ACC112 (cell line): ENCODE measurements around the gene C22orf31.
"Not testable (repeated sequence)": the region's sequence is repeated elsewhere in the genome, so short reads cannot be mapped to it uniquely, and the experiment has no call there.

Experiments used
- H2AFZ ChIP-seq: fragments of 200-600 bp; sonication (generic); one replicate; pipeline ENCODE4 v1.6.0; 2017; ENCODE audit warnings: antibody characterized with exemption, low read length; ENCODE audit not compliant: unreplicated experiment
- H3K27ac ChIP-seq: fragments of 200-600 bp; sonication (generic); 2 replicates; pipeline ENCODE4 v1.5.1; 2014; ENCODE audit warnings: low read depth, mild to moderate bottlenecking, antibody characterized with exemption, low read length, moderate library complexity
- H3K27me3 ChIP-seq: fragments of 200-600 bp; sonication (generic); 2 replicates; pipeline ENCODE4 v1.6.1; 2014; ENCODE audit warnings: mild to moderate bottlenecking, antibody characterized with exemption, low read length, moderate library complexity, mixed read lengths; ENCODE audit not compliant: insufficient read depth
- H3K36me3 ChIP-seq: fragments of 200-600 bp; sonication (generic); 2 replicates; pipeline ENCODE4 v1.6.1; 2016; ENCODE audit warnings: mild to moderate bottlenecking, antibody characterized with exemption, low read length, moderate library complexity, mixed read lengths; ENCODE audit not compliant: insufficient read depth
- H3K4me1 ChIP-seq: fragments of 200-600 bp; sonication (generic); one replicate; pipeline ENCODE4 v1.6.1; 2016; ENCODE audit warnings: low read length, mixed read lengths; ENCODE audit not compliant: insufficient read depth, unreplicated experiment, control insufficient read depth
- H3K4me3 ChIP-seq: fragments of 200-600 bp; sonication (generic); 2 replicates; pipeline ENCODE4 v1.5.1; 2014; ENCODE audit warnings: mild to moderate bottlenecking, low read depth, low read length
- H3K79me2 ChIP-seq: fragments of 200-600 bp; sonication (generic); one replicate; pipeline ENCODE4 v1.6.0; 2016; ENCODE audit warnings: low read length; ENCODE audit not compliant: control insufficient read depth, unreplicated experiment, insufficient read depth

Gene C22orf31

GRCh38 chr22:29053048-29053702 is 8.5 kb downstream of the C22orf31 start:
- Histone ChIP-seq H2AFZ (no peak overlapping the region), H3K79me2 (no peaks in the 10 kb centered on the region), H3K36me3 (no peaks in the 10 kb centered on the region), H3K4me1 (no peaks in the 10 kb centered on the region), H3K27me3 (no peaks in the 10 kb centered on the region), H3K4me3 (no peak overlapping the region), H3K27ac (no peak overlapping the region)

DNA sequence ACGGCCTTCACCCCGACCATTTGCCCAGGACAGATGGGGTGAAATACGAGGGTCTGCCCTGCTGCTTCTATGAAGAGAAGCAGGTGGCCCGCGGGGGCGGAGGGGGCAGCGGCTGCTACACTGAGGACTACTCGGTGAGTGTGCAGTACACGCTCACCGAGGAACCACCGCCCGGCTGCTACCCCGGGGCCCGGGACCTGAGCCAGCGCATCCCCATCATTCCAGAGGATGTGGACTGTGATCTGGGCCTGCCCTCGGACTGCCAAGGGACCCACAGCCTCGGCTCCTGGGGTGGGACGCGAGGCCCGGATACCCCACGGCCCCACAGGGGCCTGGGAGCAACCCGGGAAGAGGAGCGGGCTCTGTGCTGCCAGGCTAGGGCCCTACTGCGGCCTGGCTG is 11.2 kb downstream of the C22orf31 start:
- Histone ChIP-seq H3K4me1 (no peaks in the 10 kb centered on the region), H3K27ac (no peak overlapping the region), H3K27me3 (no peaks in the 10 kb centered on the region), H3K79me2 (no peaks in the 10 kb centered on the region), H3K36me3 (no peaks in the 10 kb centered on the region), H3K4me3 (no peak overlapping the region), H2AFZ (no peak overlapping the region)

- H3K36me3 ChIP-seq: no peaks in the 10 kb centered on the region
- no peak overlapping the region for H2AFZ ChIP-seq
Measured at GRCh38 chr22:29049655-29050263, 11.9 kb downstream of the C22orf31 start.

DNA sequence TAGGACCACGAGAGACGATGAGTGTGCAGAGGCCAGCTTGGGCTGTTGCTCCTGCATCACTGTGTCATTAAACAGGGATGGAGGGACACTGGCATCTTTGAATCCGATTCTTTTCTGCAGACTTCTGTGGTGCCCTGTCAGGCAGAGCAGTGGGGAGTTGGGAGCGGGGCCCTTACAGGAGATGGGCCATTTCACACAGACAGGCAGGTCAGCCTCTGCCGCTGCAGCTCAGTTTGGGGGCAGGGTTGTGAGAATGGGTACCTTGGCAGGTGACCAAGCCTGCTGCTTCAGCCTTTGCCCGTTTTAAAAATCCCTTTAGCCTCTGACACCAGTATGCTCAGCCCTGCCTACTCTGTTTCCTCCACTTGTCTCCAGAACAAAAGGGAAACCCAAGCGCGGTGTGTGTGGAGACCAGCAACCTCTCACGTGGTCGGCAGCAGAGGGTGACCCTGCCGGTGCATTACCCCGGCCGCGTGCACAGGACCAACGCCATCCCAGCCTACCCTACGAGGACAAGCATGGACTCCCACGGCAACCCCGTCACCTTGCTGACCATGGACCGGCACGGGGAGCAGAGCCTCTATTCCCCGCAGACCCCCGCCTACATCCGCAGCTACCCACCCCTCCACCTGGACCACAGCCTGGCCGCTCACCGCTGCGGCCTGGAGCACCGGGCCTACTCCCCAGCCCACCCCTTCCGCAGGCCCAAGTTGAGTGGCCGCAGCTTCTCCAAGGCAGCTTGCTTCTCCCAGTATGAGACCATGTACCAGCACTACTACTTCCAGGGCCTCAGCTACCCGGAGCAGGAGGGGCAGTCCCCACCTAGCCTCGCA is 12.6 kb downstream of the C22orf31 start:
- H3K4me1 ChIP-seq: peaks cover 10% of the 10 kb centered on the region
- no peak overlapping the region for H3K4me3 ChIP-seq
- H3K27me3 ChIP-seq: no peaks in the 10 kb centered on the region
- H3K27ac ChIP-seq: no peak overlapping the region
- H2AFZ ChIP-seq: no peak overlapping the region
- no peaks in the 10 kb centered on the region for H3K36me3 ChIP-seq
- H3K79me2 ChIP-seq: no peaks in the 10 kb centered on the region

More at GRCh38 chr22:29049655-29050263, 11.9 kb downstream of the C22orf31 start:
- H3K27ac ChIP-seq: no peak overlapping the region
- no peaks in the 10 kb centered on the region for H3K79me2 ChIP-seq
- H3K27me3 ChIP-seq: no peaks in the 10 kb centered on the region
- peaks cover 5% of the 10 kb centered on the region for H3K4me1 ChIP-seq
- H3K4me3 ChIP-seq: no peak overlapping the region

- Histone ChIP-seq H3K36me3 (no peaks in the 10 kb centered on the region), H3K27ac (peak overlapping the region; percentile 86), H3K27me3 (no peaks in the 10 kb centered on the region), H3K4me1 (peaks cover 34% of the 10 kb centered on the region), H2AFZ (no peak overlapping the region), H3K79me2 (no peaks in the 10 kb centered on the region), H3K4me3 (peak overlapping the region; percentile 58)
Measured at GRCh38 chr22:29044657-29045176, 16.9 kb downstream of the C22orf31 start.

DNA sequence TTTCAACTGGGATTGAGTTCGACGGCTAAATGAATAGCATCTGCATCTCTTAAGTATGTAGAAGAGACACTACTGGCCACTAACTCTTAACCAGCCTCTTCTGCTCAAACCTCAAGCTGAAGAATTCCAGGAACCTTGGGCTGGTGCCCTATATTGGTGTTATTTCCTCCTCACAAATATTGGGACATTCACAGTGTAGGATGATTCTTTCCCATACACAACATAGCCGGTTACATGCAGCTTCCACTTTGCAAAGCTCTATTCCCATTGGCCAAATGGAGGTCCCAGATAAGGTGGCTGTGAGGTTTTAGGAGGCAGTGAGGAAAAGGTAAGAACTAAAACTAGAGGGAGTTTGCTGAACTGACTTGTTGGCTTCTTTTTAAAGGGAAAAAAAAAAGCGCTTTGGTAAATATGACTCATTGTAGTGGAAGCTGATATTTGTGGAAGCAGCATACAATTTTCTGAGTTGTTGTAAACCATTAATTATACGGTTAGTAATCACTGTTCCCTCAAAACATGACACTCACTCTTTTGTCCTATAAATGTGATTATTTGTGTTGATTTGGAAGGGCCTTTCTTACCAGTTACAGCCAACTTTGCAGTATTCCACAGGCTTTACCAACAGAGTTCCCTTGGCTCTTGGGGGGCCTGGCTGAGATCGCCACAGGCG is 17.6 kb downstream of the C22orf31 start:
- Histone ChIP-seq H3K27ac (peak overlapping the region; percentile 86), H2AFZ (no peak overlapping the region)

DNA sequence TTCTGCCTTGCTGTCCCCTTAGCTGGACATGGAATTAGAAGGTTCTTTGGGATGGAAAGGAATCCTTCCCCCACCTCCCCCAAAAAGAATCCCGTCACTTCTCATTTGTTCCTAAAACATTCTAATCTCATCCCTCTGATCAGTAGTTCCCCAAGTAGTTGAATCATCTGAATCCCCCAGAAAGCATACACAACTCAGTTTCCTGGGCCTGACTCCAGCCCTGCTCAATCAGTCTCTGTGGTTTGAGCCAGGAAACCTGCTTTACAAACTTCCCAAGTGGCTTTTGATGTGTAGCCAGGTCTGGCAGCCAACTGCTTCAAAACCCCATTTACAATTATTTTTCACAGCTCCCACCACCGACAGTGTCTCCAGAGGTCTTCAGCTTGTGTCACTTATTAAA is 20.2 kb downstream of the C22orf31 start:
- H3K79me2 ChIP-seq: no peaks in the 10 kb centered on the region
- no peaks in the 10 kb centered on the region for H3K27me3 ChIP-seq
- no peak overlapping the region for H3K4me3 ChIP-seq
- no peak overlapping the region for H2AFZ ChIP-seq
- H3K36me3 ChIP-seq: no peaks in the 10 kb centered on the region
- peaks cover 34% of the 10 kb centered on the region for H3K4me1 ChIP-seq
- peak overlapping the region; percentile 68 for H3K27ac ChIP-seq

More for the DNA sequence above, 17.6 kb downstream of the C22orf31 start:
- H3K4me3 ChIP-seq: peak overlapping the region; percentile 58
- no peaks in the 10 kb centered on the region for H3K27me3 ChIP-seq
- no peaks in the 10 kb centered on the region for H3K36me3 ChIP-seq
- H3K4me1 ChIP-seq: peaks cover 34% of the 10 kb centered on the region
- no peaks in the 10 kb centered on the region for H3K79me2 ChIP-seq

GRCh38 chr22:29040385-29041275 is 21.0 kb downstream of the C22orf31 start:
- H3K27ac ChIP-seq: peak overlapping the region; percentile 68
- no peak overlapping the region for H2AFZ ChIP-seq
- H3K79me2 ChIP-seq: no peaks in the 10 kb centered on the region
- no peaks in the 10 kb centered on the region for H3K36me3 ChIP-seq
- no peaks in the 10 kb centered on the region for H3K27me3 ChIP-seq
- H3K4me1 ChIP-seq: peaks cover 34% of the 10 kb centered on the region
- H3K4me3 ChIP-seq: no peak overlapping the region

DNA sequence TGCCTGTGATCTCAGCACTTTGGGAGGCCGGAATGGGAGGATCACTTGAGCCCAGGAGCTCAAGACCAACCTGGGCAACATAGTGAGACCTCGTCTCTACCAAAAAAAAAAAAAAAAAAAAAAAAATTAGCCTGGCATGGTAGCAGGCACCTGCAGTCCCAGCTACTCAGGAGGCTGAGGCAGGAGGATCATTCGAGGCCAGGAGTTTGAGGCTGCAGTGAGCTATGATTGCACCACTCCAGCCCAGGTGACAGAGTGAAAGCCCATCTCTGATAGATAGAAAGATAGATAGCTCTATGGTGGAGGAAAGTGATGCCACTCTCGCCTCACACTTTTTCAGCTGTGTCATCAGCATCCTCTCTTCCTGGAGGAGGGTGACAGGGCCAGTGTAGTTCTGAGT is 21.9 kb downstream of the C22orf31 start:
- peaks cover 29% of the 10 kb centered on the region for H3K4me1 ChIP-seq
- not testable (repeated sequence) for H2AFZ ChIP-seq, H3K27me3 ChIP-seq, H3K79me2 ChIP-seq, H3K27ac ChIP-seq, H3K36me3 ChIP-seq, H3K4me3 ChIP-seq
